K562 (cell line): ENCODE results near the gene NFATC2. TPM values are rescaled to one million over a fixed set of nuclear protein-coding genes. Genes with fewer than 3 reads are reported as not detected.
A peak's percentile ranks its signal among the peaks of the same experiment; 100 is the strongest.

Source experiments
- ATAC-seq: fragments of 200-7000 bp; cut with Tn5 transposase; 3 replicates; pipeline ENCODE4 v1.9.1; 2020; ENCODE audit warnings: moderate library complexity
- BruUV-seq: library from RNA; stranded (reverse); fragments of 400-500 nt; replicated peaks from 2 replicates; lab custom pipeline; 2021; lab: Mats Ljungman, UMichigan
- CTCF ChIA-PET: fragments of 300-600 bp; formaldehyde crosslinking; extraction: SDS; loops from one replicate; lab custom pipeline; 2021; ENCODE audit warnings: low intra/inter-chr PET ratio; lab: Yijun Ruan, JAX
- POLR2A ChIA-PET: fragments of 300-600, 350-650 bp; sonication (Branson Sonifier 250); formaldehyde crosslinking; extraction: SDS; loops from one replicate; lab custom pipeline; 2021; ENCODE audit warnings: antibody characterized with exemption, inconsistent platforms; lab: Yijun Ruan, JAX
- DNase-seq, 4 experiments: peaks; one replicate each; pipeline versions ENCODE4 v3.0.0 to v3.0.0-alpha.2; 2011 to 2018; ENCODE audit warnings: low spot score in 3 of 4, mixed read lengths in 3 of 4; ENCODE audit errors: extremely low read depth in 1 of 4
- FAIRE-seq: peaks from 2 replicates; lab custom pipeline; 2011; peaks lifted over from hg19 to GRCh38; lab: Jason Lieb, UNC
- H2AFZ ChIP-seq: 2 replicates; pipeline ENCODE4 v1.6.0; 2011; ENCODE audit warnings: low read depth, low read length, control low read depth, inconsistent platforms
- H3K27ac ChIP-seq: fragments of 200-600 bp; 3 replicates; pipeline ENCODE4 v1.8.0; 2011; ENCODE audit warnings: low read depth, mild to moderate bottlenecking, control low read depth, inconsistent platforms, low read length, moderate library complexity, mixed read lengths; ENCODE audit errors: extremely low read depth
- H3K27me3 ChIP-seq, 2 experiments: fragments of 300-600 bp in 1 of 2; 2 replicates in 1 of 2; 3 replicates in 1 of 2; pipeline versions ENCODE4 v1.6.0 to v1.8.0; 2011; ENCODE audit warnings: inconsistent platforms in 2 of 2, low read length in 2 of 2, mild to moderate bottlenecking in 1 of 2, mixed read lengths in 1 of 2, moderate library complexity in 1 of 2; ENCODE audit not compliant: control insufficient read depth in 2 of 2, insufficient read depth in 2 of 2
- H3K36me3 ChIP-seq: fragments of 300-600 bp; 3 replicates; pipeline ENCODE4 v1.8.0; 2011; ENCODE audit warnings: mild to moderate bottlenecking, low read length, inconsistent platforms; ENCODE audit not compliant: control insufficient read depth, insufficient read depth
- H3K4me1 ChIP-seq, 2 experiments: fragments of 200-600 bp in 1 of 2; replicated peaks in 1 of 2; 2 replicates in 1 of 2; 3 replicates in 1 of 2; pipeline versions ENCODE4 v1.5.1 to v1.8.0; 2011; ENCODE audit warnings: inconsistent platforms in 2 of 2, low read length in 2 of 2, mild to moderate bottlenecking in 1 of 2, mixed read lengths in 1 of 2, moderate library complexity in 1 of 2; ENCODE audit not compliant: control insufficient read depth in 2 of 2, insufficient read depth in 2 of 2
- H3K4me2 ChIP-seq: 2 replicates; pipeline ENCODE4 v1.6.1; 2011; ENCODE audit warnings: low read length, control low read depth, inconsistent platforms, mixed read lengths; ENCODE audit not compliant: insufficient read depth
- H3K4me3 ChIP-seq: fragments of 200-600 bp; sonication (generic), shearing (Covaris generic); 2 replicates; pipeline ENCODE4 v1.5.1; 2016; ENCODE audit warnings: control low read depth, inconsistent platforms
- H3K79me2 ChIP-seq: fragments of 200-600 bp; 3 replicates; pipeline ENCODE4 v1.8.0; 2011; ENCODE audit warnings: low read length, inconsistent platforms; ENCODE audit not compliant: control insufficient read depth, insufficient read depth
- H3K9ac ChIP-seq, 2 experiments: 2 replicates each; pipeline versions ENCODE4 v1.6.0 to v1.6.1; 2011; ENCODE audit warnings: low read depth in 2 of 2, low read length in 2 of 2, control low read depth in 1 of 2, inconsistent platforms in 1 of 2, mild to moderate bottlenecking in 1 of 2, mixed read lengths in 1 of 2; ENCODE audit not compliant: insufficient read depth in 1 of 2
- H3K9me1 ChIP-seq: one replicate; pipeline ENCODE4 v1.6.0; 2011; ENCODE audit warnings: inconsistent platforms, mild to moderate bottlenecking, low read length, moderate library complexity; ENCODE audit not compliant: control insufficient read depth, insufficient read depth
- H3K9me3 ChIP-seq: replicated peaks from 2 replicates; pipeline ENCODE4 v1.5.1; 2011; ENCODE audit warnings: low read depth, low read length, inconsistent platforms; ENCODE audit not compliant: control insufficient read depth, insufficient read depth
- H4K20me1 ChIP-seq: replicated peaks from 2 replicates; pipeline ENCODE4 v1.6.1; 2011; ENCODE audit warnings: low read length, inconsistent platforms, mixed read lengths; ENCODE audit not compliant: control insufficient read depth, insufficient read depth
- BCOR ChIP-seq: fragments of 450-650 bp; IDR thresholded peaks from 2 replicates; pipeline ENCODE4 v1.6.1; 2016
- DMBX1 ChIP-seq: fragments of 250-450 bp; sonication (Bioruptor Pico); IDR thresholded peaks from 2 replicates; pipeline ENCODE4 v1.8.0; 2022; ENCODE audit warnings: inconsistent platforms, mild to moderate bottlenecking, moderate library complexity, borderline replicate concordance
- KDM1A ChIP-seq, 2 experiments: fragments of 450-650 bp; IDR thresholded peaks; 2 replicates each; pipeline ENCODE4 v1.6.1; 2016; ENCODE audit warnings: mild to moderate bottlenecking in 2 of 2
- NFIC ChIP-seq: fragments of 450-650 bp; IDR thresholded peaks from 2 replicates; pipeline ENCODE4 v1.6.1; 2017; ENCODE audit warnings: mild to moderate bottlenecking, inconsistent platforms
- RBM25 ChIP-seq: fragments of 200-400 bp; formaldehyde crosslinking; IDR thresholded peaks from 2 replicates; pipeline ENCODE4 v1.6.1; 2018; ENCODE audit warnings: low read length, low read depth, moderate library complexity; ENCODE audit not compliant: severe bottlenecking
- RCOR1 ChIP-seq, 2 experiments: IDR thresholded peaks; 2 replicates each; pipeline ENCODE4 v1.6.1; 2012; ENCODE audit warnings: low read depth in 2 of 2, low read length in 2 of 2, borderline replicate concordance in 1 of 2, improper control_type of control experiment in 1 of 2
- TSC22D4 ChIP-seq: fragments of 450-650 bp; IDR thresholded peaks from 2 replicates; pipeline ENCODE4 v1.6.1; 2016; ENCODE audit warnings: missing genetic modification characterization, missing biosample characterization, control low read depth
- ZNF512 ChIP-seq: IDR thresholded peaks from 2 replicates; pipeline ENCODE4 v1.6.1; 2016; ENCODE audit warnings: missing genetic modification characterization, missing compliant biosample characterization
- WGBS: fragments of 100-300 bp; shearing (Covaris generic); methylation state at CpG from one replicate; pipeline ENCODE4 v1.1.6; 2016; ENCODE audit warnings: low coverage, mixed read lengths; ENCODE audit not compliant: insufficient coverage; ENCODE audit errors: missing lambda C conversion rate; 5-methylcytosine and 5-hydroxymethylcytosine counted together
- in situ Hi-C: fragments of 300-500 bp; cut with MboI; formaldehyde crosslinking; loops from 4 replicates; pipeline ENCODE4 v1.15.0; 2018; ENCODE audit warnings: inconsistent platforms, mixed read lengths
- intact Hi-C: fragments of 100-400 bp; cut with micrococcal nuclease; formaldehyde crosslinking; loops from 2 replicates; pipeline ENCODE4 v1.14.2; 2022
- polyA plus RNA-seq, 8 experiments: library from polyadenylated mRNA; depleted of rRNA in 4 of 8; stranded (reverse) in 5 of 8; unstranded in 3 of 8; fragments of >200 nt; fragmentation: Nextera tagmentation in 2 of 8; fragmentation: Illumina TruSeq in 1 of 8; extraction: Ambion mirVana in 2 of 8; extraction: Trizol in 1 of 8; gene quantifications; 2 replicates each; pipeline versions ENCODE4 v1.2.1 to v1.2.3, GENCODE V29; 2011 to 2014; ENCODE audit warnings: inconsistent platforms in 1 of 8, missing spikeins in 1 of 8
- total RNA-seq, 7 experiments: library from RNA; depleted of rRNA in 6 of 7; stranded (reverse); fragments of >200 nt in 6 of 7; fragmentation: Illumina TruSeq in 2 of 7; extraction: Trizol in 2 of 7; gene quantifications; 2 replicates each; pipeline versions ENCODE4 v1.2.1 to v1.2.3, GENCODE V29; 2011 to 2021; ENCODE audit warnings: low replicate concordance in 1 of 7

The NFATC2 gene
- total and polyA plus RNA-seq, 9 of the 15 experiments (the other 6 are each of a cell fraction or from before 2014, with no cell fraction given), result 1.9 to 11.2 (median 3.0) TPM

DNA sequence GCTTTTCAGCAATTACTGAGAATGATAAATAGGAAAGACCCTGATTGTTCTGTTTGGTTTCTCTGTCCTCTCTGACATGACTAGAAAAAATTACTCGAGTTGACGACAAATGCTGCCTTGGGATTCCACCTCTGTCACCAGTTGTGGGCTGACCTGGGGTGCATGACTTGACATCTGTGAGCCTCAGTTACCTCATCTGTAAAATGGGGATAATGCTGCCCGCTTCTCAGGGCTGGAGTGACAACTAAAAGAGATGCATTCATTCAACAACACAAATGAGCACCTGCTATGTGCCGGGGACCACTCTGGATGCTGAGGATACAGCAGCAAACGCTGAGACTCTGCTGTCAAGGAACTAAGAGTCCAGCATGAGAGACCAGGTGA is 94.8 kb downstream of the NFATC2 start:
- BruUV-seq, result no TSS peak
- no peak for FAIRE-seq
- H3K27ac ChIP-seq, result no peak overlapping the region

More for the DNA sequence above, 94.8 kb downstream of the NFATC2 start:
- peaks cover 36% of the 10 kb centered on the region for H3K36me3 ChIP-seq
- no peaks in the 10 kb centered on the region for H3K79me2 ChIP-seq
- ATAC-seq, result no peak
- no peak overlapping the region for H2AFZ ChIP-seq
- in situ Hi-C loops, result no loop called here
- TF ChIP-seq TSC22D4 (tag) (no peak), DMBX1 (CRISPR knock-in tag) (no peak), ZNF512 (no peak), RCOR1 (IDR thresholded peaks at IDR 0.05; ENCODE audit: borderline replicate concordance in 1 of 2, low read depth in 2 of 2, low read length in 2 of 2) (0 out of 4 replicates have a peak, but pooled peaks of 1 of the 2 experiments have one; percentile 33), RBM25 (peak; percentile 92), KDM1A (IDR thresholded peaks at IDR 0.05) (peak; percentile 23 to 59; a peak in 3 of 4 replicates), BCOR (peak; percentile 77; the same call in 1 of the 2 replicates), NFIC (no peak)
- ChIA-PET POLR2A (no interaction called here), CTCF (no interaction called here)
- no peaks in the 10 kb centered on the region for H3K9me3 ChIP-seq
- H4K20me1 ChIP-seq, result no peaks in the 10 kb centered on the region
- no peak overlapping the region for H3K4me2 ChIP-seq
- WGBS, result 83% methylated on average over 5 of the region's 5 CpGs
- H3K9ac ChIP-seq, result no peak overlapping the region
- peaks cover 0 to 7% of the 10 kb centered on the region in 2 experiments; a peak in 2 of 5 replicates for H3K4me1 ChIP-seq
- intact Hi-C loops, result no loop called here
- DNase-seq, result no peak
- no peaks in the 10 kb centered on the region for H3K27me3 ChIP-seq
- H3K4me3 ChIP-seq, result no peak overlapping the region
- no peaks in the 10 kb centered on the region for H3K9me1 ChIP-seq
